ENCODE results near the gene PHLDB3. TPM values are rescaled to one million over a fixed set of nuclear protein-coding genes. Genes with fewer than 3 reads are reported as not detected.

PHLDB3 gene
- polyA plus RNA-seq, 1 experiment = 4.2 TPM

GRCh38 chr19:43460362-43461016 is 44.1 kb downstream of the PHLDB3 start:
- no peak for DNase-seq (ENCODE audit: low read depth, low spot score)
- Histone ChIP-seq H3K4me3 (ENCODE audit: low read depth, low read length) (no peak overlapping the region), H3K27me3 (ENCODE audit: control insufficient read depth, insufficient read depth, low read length) (peaks cover 10% of the 10 kb centered on the region), H3K9me3 (ENCODE audit: control insufficient read depth, insufficient read depth, low read length) (peaks cover 14% of the 10 kb centered on the region), H3K27ac (ENCODE audit: low read depth, low read length) (no peak overlapping the region)
- TF ChIP-seq, protein P1, sequence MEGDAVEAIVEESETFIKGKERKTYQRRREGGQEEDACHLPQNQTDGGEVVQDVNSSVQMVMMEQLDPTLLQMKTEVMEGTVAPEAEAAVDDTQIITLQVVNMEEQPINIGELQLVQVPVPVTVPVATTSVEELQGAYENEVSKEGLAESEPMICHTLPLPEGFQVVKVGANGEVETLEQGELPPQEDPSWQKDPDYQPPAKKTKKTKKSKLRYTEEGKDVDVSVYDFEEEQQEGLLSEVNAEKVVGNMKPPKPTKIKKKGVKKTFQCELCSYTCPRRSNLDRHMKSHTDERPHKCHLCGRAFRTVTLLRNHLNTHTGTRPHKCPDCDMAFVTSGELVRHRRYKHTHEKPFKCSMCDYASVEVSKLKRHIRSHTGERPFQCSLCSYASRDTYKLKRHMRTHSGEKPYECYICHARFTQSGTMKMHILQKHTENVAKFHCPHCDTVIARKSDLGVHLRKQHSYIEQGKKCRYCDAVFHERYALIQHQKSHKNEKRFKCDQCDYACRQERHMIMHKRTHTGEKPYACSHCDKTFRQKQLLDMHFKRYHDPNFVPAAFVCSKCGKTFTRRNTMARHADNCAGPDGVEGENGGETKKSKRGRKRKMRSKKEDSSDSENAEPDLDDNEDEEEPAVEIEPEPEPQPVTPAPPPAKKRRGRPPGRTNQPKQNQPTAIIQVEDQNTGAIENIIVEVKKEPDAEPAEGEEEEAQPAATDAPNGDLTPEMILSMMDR (IDR thresholded peaks at IDR 0.05; ENCODE audit: low read depth, low read length) = no peak
- ChIA-PET CTCF (interaction anchor here (2.7 kb wide), 1 partner anchor 13 kb away, joined by 23 read pairs; no protein-coding TSS in a partner anchor), POLR2A (no interaction called here)

DNA sequence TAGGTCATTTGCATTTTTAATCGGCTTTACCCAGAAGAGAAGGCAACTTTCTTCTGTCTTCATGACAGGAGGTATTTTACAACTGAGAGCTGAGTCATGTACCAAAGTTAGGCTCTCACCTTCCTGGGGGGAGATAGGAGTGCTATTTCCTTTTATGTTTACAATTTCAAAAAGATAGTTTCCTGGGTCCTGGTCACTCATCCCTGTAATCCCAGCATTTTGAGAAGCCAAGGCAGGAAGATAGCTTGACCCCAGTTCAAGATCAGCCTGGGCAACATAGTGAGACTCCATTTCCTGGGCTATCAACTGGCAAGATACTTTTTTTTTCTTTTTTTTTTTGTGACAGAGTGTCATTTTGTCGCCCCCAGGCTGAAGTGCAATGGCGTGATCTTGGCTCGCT is 46.7 kb downstream of the PHLDB3 start:
- H3K27me3 ChIP-seq (ENCODE audit: control insufficient read depth, insufficient read depth, low read length) = peaks cover 16% of the 10 kb centered on the region
- DNase-seq (ENCODE audit: low read depth, low spot score) = no peak
- TF ChIP-seq, protein P1 (IDR thresholded peaks at IDR 0.05; ENCODE audit: low read depth, low read length) = no peak
- ChIA-PET CTCF (interaction anchor here (2.7 kb wide), 1 partner anchor 11 kb away, joined by 26 read pairs; no protein-coding TSS in a partner anchor), POLR2A (no interaction called here)
- H3K9me3 ChIP-seq (ENCODE audit: control insufficient read depth, insufficient read depth, low read length) = peaks cover 3% of the 10 kb centered on the region; the same call in 1 of the 2 replicates
- H3K27ac ChIP-seq (ENCODE audit: low read depth, low read length) = no peak overlapping the region
- no peak overlapping the region for H3K4me3 ChIP-seq (ENCODE audit: low read depth, low read length)

DNA sequence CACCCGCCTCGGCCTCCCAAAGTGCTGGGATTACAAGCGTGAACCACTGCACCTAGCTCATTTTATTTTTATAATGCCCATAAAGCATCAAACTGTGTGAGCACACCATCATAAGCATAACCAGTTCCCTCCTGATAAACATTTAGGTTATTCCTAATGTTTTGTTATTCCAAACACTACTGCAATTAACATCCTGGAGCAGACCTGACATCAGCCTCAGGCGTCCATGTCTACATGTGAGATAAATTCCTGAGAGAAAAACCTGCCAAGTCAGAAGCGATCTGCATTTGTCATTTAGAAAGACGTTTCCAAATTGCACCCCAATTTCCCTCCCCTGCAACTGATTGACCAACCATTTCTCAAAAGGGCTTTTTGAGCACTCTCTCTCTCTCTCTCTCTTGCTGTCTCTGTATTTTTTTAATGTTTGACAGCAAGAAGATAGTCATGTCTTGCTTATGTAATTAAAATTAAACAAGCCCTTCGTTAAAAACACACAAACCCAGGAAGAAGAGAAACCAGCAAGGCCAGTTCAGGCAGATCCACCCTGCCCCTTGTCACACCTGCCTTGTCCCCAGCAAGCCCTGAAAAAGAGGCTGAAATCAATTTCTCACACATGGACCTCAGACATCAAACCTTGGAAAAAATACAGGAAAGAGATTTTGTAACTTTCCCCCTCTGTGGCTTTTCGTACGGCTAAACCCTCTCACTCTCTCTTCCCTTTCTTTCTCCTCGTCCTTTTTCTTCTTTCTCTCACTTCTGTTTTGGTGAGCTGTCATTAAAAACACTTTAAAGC is 49.0 kb downstream of the PHLDB3 start:
- CTCF ChIA-PET = interaction anchor here (1.0 to 2.7 kb wide), 3 partner anchors 8 to 64 kb away, joined by 3 to 26 read pairs (median 7); no protein-coding TSS in a partner anchor
- POLR2A ChIA-PET = no interaction called here

DNA sequence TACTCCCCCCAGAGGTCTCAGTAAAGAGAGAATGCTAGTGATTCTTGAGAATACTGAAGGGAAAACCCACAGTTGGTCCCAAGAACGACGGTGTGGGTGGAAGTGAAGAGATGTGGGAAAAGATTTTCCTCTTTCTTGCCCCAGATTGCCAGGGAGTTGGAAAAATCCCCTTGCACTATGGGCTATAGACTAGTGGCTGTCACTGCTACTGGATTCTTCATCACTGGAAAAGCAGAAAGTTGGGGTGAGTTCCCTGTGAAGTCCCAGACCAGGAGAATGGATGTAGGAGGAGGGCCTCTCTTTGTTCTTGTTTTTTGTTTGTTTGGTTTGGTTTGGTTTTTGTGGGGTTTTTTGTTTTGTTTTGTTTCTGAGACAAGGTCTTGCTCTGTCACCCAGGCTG is 50.5 kb downstream of the PHLDB3 start:
- DNase-seq (ENCODE audit: low read depth, low spot score) = no peak
- ChIA-PET POLR2A (no interaction called here), CTCF (interaction anchor here (2.5 kb wide), 1 partner anchor 65 kb away, joined by 5 read pairs; no protein-coding TSS in a partner anchor)
- no peak overlapping the region for H3K27ac ChIP-seq (ENCODE audit: low read depth, low read length)
- H3K4me3 ChIP-seq (ENCODE audit: low read depth, low read length) = no peak overlapping the region
- TF ChIP-seq, protein P1 (IDR thresholded peaks at IDR 0.05; ENCODE audit: low read depth, low read length) = no peak
- peaks cover 11% of the 10 kb centered on the region for H3K27me3 ChIP-seq (ENCODE audit: control insufficient read depth, insufficient read depth, low read length)
- H3K9me3 ChIP-seq (ENCODE audit: control insufficient read depth, insufficient read depth, low read length) = peaks cover 7% of the 10 kb centered on the region; the same call in 1 of the 2 replicates

More for the DNA sequence above, 49.0 kb downstream of the PHLDB3 start:
- no peak for DNase-seq (ENCODE audit: low read depth, low spot score)
- H3K4me3 ChIP-seq (ENCODE audit: low read depth, low read length) = no peak overlapping the region
- peaks cover 7% of the 10 kb centered on the region; the same call in 1 of the 2 replicates for H3K9me3 ChIP-seq (ENCODE audit: control insufficient read depth, insufficient read depth, low read length)
- H3K27ac ChIP-seq (ENCODE audit: low read depth, low read length) = no peak overlapping the region
- H3K27me3 ChIP-seq (ENCODE audit: control insufficient read depth, insufficient read depth, low read length) = peaks cover 14% of the 10 kb centered on the region
- TF ChIP-seq, protein P1 (IDR thresholded peaks at IDR 0.05; ENCODE audit: low read depth, low read length) = no peak
